Pons (tissue), 1 donor: Measurements from ENCODE around the gene MGST3.
"Not testable (repeated sequence)": the region's sequence is repeated elsewhere in the genome, so short reads cannot be mapped to it uniquely, and the experiment has no call there.

Experiments used
- DNase-seq: peaks from one replicate; pipeline ENCODE4 v3.0.0-alpha.2; 2016; ENCODE audit warnings: low spot score

MGST3 gene

DNA sequence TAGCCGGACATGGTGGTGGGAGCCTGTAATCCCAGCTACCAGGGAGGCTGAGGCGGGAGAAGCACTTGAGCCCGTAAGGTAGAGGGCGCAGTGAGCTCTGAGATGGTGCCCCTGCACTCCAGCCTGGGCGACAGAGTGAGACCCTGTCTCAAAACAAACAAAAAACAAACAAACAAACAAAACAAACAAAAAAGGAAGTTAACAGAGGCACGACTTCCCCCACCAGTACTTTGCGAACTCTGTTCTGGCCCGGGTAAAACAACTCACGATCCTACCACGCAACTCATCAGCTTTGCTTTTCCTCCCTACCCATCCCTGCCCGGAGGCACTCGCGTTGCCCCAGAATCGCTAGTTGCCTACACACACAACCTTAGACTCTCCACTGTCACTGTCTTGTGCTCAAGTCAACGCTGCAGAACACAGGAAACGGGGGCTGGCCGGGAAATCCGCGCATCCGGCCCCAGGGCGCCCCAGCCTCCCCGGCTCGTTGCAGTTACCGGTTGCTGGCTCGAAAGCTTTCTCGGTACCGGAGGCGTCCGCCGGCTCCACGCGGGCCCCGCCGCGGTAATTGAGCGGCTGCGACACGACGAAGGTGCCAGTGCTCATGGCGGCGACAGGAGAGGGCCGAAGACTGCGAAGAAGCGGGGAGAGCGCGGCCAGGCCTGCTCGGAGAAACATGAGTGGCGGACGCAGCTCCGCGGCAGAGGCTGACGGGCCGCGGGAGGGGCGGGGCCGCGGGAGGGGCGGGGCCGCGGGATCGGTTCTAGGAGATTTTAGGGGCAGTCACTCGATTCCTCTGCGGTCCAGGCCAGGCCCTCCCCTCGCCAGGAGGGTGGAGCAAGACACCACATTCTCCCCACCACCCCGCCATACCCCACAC lies 67.1 kb downstream of the MGST3 start, which contains the start of gene ALDH9A1:
TSS of gene ALDH9A1 (minus strand) at position 682 of the 880 bp plus-strand sequence. CDS start at position 678, 4 bp downstream.
- DNase-seq = peak; percentile 83

DNA sequence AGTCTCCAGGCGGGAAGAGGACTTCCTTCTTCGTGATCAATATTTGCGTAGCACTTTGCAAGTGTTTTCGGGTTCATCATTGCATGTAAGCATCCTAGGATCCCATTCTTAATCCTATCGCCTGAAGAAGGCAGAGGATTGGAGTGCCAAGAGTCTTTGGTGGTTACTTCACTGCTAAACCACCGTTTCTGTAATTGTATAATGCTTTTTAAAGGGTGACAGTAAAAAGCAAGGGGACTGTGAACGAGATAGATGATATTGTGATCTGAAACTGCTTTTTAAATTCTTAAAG lies 67.7 kb downstream of the MGST3 start:
- DNase-seq = no peak

DNA sequence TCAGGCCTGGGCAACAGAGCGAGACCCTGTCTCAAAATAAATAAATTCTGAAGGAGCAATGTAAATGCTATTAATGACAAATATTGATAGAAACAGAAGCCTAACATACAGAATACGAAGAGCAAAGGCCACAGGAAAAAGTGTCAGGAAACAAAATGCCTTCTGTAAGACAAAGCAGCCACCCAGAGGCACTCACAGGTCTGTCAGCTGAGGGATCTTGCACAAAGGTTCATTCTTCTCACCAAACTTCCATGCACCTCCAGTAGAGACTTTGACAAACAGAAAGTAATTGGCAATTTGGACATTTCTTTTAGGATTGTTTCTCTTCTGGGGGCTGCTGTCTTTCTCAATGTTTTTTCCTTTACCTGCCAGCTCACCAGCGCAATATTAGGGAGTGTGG lies 68.5 kb downstream of the MGST3 start:
- no peak for DNase-seq

DNA sequence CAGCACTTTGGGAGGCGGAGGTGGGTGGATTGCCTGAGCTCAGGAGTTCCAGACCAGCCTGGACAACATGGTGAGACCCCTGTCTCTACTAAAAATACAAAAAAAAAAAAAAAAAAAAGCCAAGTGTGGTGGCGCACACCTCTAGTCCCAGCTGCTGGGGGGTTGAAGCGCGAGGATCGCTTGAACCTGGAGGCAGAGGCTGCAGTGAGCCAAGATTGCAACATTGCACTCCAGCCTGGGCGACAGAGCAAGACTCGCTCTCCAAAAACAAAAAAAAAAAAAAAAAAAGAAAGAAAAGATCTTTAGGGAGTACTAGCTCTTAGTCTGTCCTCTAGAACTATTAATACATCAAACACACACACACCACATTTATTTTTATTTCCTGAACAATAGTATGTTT lies 70.9 kb downstream of the MGST3 start:
- not testable (repeated sequence) for DNase-seq

DNA sequence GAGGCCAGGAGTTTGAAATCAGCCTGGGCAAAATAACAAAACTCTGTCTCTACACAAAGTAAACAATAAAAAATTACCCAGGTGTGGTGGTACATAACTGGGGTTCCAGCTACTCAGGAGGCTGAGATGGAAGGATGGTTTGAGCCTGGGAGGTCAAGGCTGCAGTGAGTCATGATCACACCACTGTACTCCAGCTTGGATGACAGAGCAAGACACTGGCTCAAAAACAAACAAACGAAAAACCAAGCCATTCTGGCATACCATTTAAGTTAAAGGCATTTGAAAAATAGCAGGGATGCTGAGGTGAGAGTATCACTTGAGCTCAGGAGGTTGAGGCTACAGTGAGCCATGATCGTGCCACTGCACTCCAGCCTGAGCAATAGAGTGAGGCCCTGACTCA lies 72.6 kb downstream of the MGST3 start:
- no peak for DNase-seq
